Activated CD8-positive, alpha-beta memory T cell treated with anti-CD3 and anti-CD28 coated beads for 24 hours (primary cell): Measurements from ENCODE around the gene THEMIS.
"Not testable (repeated sequence)": the region's sequence is repeated elsewhere in the genome, so short reads cannot be mapped to it uniquely, and the experiment has no call there.

Experiments used
- DNase-seq: peaks from one replicate; pipeline ENCODE4 v3.0.0-alpha.2; 2020

THEMIS gene

GRCh38 chr6:127716465-127716864 lies 184.4 kb downstream of the THEMIS start:
- DNase-seq: no peak

GRCh38 chr6:127710668-127711067 lies 190.2 kb downstream of the THEMIS start:
- DNase-seq: no peak

GRCh38 chr6:127706216-127706615 lies 194.6 kb downstream of the THEMIS start:
- no peak for DNase-seq

- DNase-seq: no peak
These were observed 205.8 kb downstream of the THEMIS start for GRCh38 chr6:127695108-127695507.

- DNase-seq: no peak
These were observed 209.7 kb downstream of the THEMIS start for GRCh38 chr6:127691146-127691545.

GRCh38 chr6:127690588-127690987 lies 210.3 kb downstream of the THEMIS start:
- no peak for DNase-seq

- no peak for DNase-seq
These were observed 210.8 kb downstream of the THEMIS start for GRCh38 chr6:127690092-127690491.

- DNase-seq: not testable (repeated sequence)
These were observed 213.4 kb downstream of the THEMIS start for GRCh38 chr6:127687490-127687889.

- DNase-seq: no peak
These were observed 214.8 kb downstream of the THEMIS start for GRCh38 chr6:127686084-127686483.

- no peak for DNase-seq
These were observed 216.4 kb downstream of the THEMIS start for GRCh38 chr6:127684501-127684900.
